Stimulated activated CD4-positive, alpha-beta T cell treated with anti-CD3 and anti-CD28 coated beads, Interleukin-15, amount 100 ng/mL, for 1 hour (primary cell): ENCODE measurements around the gene CEACAM21.
A peak's percentile ranks its signal among the peaks of the same experiment; 100 is the strongest.

Source experiments
- DNase-seq, 2 donors: peaks; one replicate each; pipeline ENCODE4 v3.0.0-alpha.2; 2020; ENCODE audit warnings: low read depth in 1 of 2, low spot score in 1 of 2

The CEACAM21 gene

DNA sequence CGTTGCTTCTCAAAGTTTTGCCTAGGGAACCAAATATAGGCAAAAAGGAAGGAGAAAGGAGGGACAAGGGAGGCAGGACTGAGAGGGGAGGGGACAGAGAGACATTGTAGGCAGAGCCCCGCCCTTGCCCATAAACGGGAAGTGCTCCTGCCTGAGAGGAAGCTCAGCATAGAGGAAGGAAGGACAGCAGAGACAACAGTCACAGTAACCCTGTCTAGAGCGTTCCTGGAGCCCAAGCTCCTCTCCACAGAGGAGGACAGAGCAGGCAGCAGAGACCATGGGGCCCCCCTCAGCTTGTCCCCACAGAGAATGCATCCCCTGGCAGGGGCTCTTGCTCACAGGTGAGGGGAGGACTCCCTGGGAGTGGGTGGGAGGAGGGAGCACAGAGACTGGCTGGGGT, at the start of gene CEACAM21:
Gene CEACAM21, plus strand, starts transcription at position 169 of the 400 bp plus-strand sequence. Its CDS starts 109 bp downstream, at position 278.
- DNase-seq: no peak

DNA sequence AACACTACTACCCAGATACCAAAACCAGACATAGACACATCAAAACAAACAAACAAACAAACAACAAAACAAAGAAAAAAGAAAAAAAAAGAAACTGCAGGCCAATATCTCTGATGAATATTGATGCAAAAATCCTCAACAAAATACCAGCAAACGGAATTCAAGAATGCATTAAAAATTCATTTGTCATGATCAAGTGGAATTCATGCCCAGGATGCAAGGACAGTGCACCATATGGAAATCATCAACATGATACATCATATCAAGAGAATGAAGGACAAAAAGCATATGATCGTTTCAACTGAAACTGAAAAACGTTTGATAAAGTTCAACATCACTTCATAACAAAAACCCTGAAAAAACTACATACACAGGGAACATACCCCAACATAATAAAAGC, 48.9 kb upstream of the CEACAM21 start:
- DNase-seq: no peak

DNA sequence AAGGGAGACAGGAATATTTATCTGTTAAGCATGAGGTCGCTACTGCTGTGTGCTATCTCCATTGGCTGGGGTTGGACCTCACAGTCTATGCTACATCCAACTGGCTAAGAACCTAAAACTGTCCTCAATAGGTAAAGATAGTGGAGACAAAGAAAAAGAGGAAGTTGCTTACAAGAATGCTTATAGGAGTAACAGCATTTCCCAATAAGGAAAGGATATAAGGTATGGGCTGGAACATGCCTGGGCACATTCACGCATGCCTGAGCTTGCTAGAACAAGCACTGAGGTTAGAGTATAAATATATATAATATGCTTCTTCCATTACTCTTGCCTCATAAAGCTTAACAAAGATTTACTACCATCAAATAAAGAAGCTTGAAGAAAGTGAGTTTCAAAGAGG, 47.9 kb upstream of the CEACAM21 start:
- no peak for DNase-seq

DNA sequence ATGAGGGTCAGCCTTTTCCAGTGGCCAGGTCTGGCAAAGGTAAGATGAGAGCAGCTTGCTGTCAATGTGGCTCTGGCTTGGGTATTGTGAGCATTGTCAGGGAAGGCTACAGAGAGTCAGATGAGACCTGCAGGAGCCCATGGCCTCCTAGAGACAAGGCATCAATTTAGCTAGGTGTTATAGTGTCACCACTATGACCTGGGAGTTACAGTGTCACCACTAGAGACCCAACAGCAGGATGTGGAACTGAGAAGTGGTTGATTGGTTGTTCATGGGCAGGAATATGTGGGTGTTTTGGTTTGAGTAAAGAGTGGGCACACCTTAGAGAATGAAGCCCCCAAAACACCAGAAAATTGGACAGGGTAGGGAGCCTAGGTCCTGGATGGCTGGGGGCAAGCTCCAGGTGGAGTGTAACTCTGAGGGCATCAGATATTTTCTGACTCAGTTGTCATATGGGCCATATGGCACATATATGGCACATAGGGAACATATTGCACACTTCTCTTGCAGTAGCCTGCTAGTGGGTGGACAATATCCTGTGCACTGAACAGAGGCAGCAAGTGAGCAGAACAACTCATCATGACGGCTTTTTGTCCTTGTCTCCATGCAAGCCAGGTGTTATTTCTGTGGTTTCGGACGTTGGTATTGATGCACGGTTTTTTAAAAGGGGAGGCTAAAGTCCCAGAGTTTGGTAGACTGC, 46.3 kb upstream of the CEACAM21 start:
- no peak for DNase-seq

DNA sequence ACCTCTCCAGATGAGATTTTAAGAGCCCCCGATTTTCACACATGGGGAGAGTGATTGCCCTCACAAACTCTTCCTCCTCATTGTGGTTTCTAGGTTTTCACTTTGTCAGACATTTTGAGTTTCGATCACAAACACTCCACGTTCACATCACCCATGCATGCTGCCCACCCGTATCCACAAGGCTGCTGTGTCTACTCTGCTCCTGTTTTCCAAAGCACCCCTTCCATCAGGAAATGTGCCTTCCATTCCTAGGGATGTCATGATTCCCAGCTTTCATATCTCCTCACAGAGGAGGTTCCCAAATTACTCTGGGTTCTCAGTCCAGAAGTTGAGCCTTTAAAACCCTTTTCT, 45.8 kb upstream of the CEACAM21 start:
- DNase-seq: no peak

DNA sequence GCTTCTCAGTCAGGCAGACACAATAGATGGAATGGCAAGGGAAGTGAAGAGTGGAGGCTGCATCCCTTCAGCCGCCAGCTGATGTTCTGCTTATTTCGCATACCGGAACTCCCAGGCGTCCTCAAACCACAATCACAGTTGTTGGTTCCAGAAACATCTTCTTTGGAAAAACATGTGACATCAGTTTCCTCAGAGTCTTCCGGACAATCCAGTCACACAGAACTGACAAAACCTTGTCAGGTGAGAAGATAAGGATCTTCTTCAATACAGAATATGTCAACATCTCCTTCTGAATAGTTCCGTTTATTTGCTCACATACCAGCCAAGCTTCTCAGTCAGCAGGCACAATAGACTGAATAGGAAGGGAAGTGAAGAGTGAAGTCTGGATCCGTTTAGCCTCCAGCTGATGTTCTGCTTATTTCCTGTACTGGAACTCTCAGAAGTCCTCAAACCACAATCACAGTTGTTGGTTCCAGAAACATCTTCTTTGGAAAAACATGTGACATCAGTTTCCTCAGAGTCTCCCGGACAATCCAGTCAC, 45.1 kb upstream of the CEACAM21 start:
- DNase-seq: no peak

DNA sequence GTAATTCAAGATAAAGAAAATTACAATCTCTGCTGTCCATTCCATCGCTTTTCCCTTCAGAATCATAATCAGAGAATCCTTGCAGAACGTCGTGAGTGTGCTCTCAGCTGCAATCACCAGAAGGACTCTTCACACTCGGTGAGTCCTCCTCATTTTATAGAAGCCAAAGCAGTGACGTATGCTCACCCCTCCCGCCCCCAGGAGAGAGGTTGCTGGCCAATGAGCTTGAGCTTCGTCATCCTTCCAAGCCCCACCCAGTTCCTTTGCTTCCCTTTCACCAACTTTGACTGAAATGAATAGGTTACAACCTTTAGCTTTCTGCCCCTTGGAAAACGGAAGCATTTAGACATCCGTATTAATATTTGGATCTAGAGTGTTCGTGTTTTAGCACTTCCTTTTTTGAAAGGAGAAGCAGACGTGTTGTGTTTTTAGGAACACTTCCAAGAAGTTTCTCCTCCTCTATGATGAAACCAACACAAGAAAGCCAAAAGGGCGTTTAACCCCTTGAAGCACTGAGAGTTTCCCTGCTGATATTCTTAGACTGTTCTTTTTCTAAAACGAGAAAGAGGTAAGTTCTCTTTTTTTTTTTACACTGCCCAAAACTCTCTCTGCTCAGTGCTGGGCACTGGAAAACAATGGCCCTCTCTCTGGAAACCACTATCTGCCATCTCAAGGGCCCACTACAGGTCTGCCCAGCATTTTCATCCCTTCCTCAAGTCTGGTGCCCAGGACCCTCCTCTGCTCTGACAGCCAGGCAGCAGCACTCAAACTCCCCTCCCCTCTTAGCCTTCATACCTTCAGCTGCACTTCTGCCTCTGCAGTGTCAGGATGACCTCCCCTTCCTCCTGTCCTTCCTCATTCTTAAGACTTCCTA, 44.3 kb upstream of the CEACAM21 start:
- peak; percentile 52 to 54 for DNase-seq

DNA sequence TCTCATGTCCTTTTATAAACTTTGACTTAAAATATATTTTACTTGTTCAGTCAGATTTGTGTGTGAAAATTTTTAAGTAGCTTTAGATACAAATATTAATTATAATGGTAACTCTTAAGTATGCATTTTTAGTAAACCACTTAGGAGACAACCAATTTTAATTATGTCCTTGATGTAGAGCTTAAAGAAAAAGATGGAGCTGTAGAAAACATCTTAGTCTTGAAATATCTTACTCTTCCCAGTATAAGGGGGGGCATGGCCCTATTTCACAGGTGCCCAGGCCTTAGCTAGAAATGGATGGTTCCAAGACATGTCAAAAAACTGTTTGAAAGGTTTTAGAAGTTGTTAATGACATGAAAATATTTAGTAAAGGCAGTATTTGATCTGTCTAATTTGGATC, 43.4 kb upstream of the CEACAM21 start:
- DNase-seq: no peak

DNA sequence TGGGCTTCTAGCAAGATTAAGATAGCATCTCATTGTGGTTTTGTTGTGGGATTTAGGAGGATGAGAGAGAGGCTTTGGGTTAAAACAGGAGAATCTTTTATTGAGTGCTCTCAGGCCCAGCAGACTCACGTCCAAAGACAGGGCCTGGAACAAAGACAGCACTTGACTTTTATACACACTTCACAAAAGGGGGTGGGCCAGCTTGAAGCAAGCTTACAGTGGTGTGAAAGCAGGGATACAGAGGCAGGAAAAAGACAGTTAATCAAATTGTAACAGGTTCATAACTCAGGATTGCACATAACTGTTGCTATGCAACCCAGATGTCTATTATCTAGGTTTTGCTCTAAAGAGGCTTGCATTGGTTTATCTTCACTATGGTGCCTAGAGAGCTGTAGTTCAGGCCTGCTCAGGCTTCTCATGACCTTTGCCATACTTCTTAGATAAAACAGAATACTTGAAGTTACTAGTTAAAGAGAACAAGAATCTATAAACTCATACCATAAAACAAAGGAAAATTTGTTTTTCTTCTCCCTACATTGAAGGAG, 42.2 kb upstream of the CEACAM21 start:
- no peak for DNase-seq

DNA sequence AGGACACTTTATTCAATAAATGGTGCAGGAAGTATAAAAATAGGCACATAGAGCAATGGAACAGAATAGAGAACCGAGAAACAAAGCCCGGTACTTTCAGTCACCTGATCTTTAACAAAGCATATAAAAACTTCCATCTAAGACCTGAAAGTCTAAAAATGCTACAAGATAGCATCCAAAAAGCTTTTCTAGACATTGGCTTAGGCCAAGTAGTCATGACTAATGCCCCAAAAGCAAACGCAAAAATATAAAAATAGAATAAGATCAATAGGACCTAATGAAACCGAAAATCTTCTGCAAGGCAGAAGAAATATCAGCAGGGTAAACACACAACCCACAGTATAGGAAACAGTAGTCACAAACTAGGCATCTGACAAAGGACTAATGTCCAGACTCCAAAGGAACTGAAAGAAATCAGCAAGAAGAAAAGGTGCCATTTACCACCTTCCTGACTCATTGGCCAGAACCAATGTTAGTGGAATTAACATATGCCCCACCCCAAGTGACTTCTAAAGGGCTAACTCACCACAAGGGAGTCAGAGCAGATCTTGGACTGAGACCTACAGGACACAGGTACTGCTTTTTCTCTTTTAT, 40.8 kb upstream of the CEACAM21 start:
- no peak for DNase-seq

DNA sequence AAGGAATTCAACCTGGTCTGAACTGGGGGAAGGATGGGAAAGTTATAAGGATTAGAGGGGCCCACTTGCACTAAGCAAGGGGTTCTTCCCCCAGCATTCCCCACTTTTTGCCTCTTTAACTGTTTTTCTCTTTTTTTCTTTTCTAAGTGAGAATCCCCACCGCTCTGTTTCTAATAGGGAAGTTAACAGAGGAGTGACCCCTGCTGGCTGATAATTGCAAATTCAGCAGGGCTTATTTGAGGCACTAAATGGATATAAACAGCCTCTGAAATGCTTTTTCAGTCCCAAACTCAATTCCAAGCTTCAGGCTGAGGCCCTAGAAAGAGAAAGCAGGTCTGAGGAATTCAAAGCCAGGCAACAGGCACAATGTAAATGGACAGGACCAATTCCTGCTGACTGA, 38.2 kb upstream of the CEACAM21 start:
- DNase-seq: no peak

DNA sequence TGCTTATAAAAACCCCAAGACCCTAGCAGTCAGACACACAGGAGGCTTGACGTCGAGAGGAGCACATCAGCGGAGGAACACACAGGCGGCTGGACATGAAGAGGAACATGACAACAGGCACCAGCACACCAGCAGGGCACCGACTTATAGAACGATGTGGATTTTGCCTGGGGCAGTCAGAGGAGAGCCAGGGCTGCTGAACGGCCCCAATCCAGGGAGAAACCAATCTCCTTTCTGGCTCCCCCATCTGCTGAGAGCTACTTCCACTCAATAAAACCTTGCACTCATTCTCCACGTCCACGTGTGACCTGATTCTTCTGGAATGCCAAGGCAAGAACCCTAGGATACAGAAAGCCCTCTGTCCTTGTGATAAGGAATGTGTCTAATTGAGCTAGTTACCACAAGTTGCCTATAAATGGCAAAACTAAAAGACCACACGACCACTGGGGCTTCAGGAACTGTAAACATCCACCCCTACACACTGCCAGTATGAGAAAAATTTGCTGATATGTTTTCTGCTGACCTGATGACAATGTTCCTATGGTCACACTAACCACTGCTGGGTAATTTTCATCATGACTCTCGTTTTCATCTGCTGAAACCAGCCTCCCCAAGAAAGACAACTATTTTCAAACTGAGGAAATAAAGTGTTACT, 35.8 kb upstream of the CEACAM21 start:
- no peak for DNase-seq

DNA sequence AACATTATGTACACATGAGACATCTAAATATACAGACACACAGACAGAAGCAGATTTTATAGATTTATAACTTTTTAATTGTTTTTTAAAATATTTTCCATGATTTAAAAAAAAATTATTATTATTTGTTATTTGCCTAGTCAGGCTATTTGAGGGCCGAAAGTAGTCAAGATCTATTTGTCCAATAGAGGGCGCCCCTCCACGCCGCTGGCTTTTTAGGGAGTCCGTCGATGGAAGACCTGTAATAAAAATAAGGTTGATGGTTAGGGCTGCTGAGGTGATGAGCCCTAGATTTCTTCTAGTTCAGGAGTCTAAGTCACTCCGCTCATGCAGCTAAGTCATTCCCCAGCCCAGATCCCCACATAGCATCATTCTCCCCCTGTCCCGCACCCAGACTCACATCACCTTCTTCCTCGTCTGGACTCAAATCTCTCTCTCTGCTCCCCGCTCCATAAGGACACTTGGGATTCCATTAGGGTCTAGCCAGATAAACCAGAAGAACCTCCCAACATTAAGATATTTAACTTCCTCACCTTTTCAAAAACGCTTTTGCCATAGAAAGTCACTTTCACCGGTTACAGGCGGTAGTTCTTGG, 33.9 kb upstream of the CEACAM21 start:
- peak; percentile 58 for DNase-seq

DNA sequence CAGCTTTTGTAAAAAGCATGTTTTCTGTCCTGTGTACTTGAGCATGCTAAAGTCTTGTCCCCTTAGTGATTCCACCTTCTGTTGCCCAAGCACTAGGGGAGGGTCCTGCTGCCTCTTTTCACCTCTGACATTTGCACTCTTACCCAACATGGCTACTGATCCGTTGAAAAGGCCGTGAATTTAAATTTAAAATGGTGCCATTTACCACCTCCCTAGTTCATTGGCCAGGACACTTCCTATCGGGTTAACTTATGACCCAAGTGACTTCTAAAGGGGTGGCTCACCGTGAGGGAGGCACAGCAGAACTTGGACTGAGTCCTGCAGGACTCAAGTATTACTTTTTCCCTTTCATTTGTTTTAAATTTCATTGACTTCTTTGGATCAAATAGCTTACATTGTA, 33.3 kb upstream of the CEACAM21 start:
- no peak for DNase-seq

DNA sequence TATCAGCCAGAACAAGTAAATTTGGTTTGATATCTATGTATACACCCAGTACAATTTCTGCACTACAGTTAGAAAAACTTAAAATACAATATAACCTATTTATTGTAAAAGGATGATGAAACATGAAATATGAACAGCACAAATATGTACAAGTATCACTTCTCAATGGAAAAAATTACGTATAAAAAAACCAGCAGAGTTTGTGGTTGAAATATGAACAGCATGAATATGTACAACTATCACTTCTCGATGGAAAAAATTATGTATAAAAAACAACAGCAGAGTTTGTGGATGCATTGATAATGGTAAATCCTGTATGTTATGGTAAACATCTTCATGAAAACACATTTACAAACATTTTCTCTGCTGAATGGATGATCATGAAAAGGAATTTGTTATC, 32.4 kb upstream of the CEACAM21 start:
- DNase-seq: no peak

DNA sequence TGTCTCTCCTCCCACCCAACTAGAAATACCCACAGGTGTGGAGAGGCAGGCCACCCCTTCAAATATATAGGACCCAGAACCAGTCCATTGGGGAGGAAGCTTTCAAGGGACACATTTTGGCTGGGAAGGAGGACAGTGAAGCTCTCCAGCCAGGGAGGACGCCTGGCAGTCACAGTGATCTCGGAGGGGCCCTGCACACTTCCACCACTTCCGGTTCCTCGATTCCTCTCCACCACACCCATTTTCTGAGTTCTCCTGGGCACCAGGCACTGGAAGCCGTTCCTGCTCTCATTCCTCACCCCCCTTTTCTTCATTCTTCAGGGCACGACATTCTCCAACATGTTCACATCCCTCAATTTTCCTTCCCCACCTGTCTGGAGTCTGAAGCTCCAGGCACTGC, 30.4 kb upstream of the CEACAM21 start:
- DNase-seq: no peak

DNA sequence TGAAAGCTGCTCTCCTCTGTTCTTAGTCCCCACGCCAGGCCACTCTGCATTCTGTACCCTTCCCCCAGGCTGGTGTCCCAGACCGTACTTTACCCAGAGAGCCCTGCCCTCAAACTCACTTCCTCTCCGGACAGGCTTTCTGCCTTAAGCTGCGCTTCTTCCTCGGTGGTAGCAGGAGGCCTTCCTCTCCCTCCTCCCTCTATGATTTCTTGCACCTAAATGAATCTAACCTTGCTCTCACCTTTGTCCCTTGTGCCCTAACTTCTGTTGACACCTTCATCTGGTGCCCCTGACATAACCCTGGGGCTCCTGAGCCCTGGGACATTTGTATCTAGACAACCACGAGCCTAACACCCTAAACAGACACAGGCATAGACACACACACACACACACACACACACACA, 29.6 kb upstream of the CEACAM21 start:
- no peak for DNase-seq

DNA sequence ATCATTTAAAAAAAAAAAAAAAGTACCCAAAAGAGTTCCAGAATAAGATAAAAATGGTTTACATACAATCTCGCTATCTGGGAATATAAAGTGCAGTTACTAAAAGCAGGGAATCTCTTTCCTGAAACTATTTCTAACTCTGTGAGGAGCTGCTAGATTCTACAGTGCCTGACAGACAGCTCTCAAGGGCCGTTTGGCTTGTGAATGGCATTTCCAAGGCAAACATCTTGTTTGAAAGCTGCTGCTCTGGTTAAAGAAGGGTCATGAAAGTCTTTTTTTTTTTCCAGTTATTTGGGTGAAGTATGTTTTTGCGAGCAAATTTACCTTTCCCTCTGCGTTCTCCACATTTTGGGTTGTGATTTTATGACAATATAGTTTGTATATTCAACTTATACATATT, 29.0 kb upstream of the CEACAM21 start:
- no peak for DNase-seq

DNA sequence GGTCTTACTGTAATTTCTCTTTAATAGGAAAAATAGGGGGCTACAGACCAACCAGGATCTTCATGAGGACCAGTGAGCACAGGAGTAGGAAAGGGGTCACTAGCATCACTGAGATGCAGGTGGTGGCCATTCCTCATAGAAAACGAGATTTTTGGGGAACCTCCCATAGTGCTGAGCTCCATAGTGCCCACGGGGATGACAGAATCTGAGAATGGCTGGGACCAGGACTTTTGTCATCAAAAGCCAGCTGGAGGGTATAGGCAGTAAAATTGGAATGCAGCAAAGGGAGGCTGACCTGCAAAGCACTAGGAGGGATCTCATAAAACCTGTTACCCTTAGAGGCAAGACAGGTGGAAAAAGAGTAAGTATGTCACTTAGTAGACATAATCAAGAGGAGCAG, 28.4 kb upstream of the CEACAM21 start:
- no peak for DNase-seq

DNA sequence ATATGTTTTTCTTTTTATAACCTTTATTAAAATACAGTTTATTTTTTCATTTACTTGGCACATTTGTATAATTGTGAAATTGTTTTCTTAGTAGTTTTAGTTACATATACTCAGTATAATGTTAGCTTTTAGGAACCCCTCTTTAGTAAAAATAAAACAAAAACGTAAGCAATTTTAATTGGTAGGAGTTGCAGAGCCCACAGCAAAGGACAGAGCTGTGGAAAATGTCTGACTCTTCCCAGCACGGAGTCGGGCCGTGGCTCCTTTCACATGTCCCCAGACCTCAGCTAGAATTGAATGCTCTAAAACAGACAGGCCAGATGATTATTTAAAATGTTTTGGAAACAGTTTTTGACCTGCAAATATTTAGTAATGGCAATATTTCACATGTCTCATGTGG, 27.9 kb upstream of the CEACAM21 start:
- DNase-seq: no peak
